GM18870 (cell line): Measurements from ENCODE around the gene MYO1D.

ENCODE experiments used
- ATAC-seq: cut with Tn5 transposase; IDR thresholded peaks from one replicate; pipeline ENCODE4 v1.9.1; 2021; ENCODE audit warnings: moderate library complexity; ENCODE audit not compliant: unreplicated experiment

Gene MYO1D

DNA sequence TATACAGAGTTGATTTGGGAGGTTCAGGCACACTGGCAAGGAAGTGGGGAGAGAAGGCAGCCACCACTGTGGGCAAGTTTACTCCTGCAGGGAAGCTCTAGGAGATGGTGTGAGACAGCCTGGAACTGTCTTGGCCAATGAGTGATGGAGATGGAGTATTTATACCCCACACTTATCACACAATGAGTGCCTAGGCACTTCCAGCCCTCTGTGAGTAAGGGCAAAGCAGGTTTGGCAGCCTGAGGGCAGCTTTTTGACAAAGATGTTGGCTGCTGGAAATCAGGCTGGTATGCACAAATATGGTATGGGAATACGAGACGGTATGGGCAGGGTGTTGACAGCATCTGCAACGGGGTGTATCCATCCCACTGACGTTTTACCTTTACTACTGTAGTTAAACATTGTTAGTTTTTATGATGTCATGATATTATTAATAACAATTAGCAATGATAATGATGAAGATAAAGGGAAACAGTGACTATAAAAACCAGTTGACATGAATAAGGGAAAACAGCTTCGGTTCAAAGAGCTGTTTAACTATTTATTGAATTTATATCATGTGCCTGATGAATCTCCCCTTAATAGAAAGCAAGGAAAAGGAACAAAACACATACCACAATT, 240.2 kb downstream of the MYO1D start:
- ATAC-seq: no peak

DNA sequence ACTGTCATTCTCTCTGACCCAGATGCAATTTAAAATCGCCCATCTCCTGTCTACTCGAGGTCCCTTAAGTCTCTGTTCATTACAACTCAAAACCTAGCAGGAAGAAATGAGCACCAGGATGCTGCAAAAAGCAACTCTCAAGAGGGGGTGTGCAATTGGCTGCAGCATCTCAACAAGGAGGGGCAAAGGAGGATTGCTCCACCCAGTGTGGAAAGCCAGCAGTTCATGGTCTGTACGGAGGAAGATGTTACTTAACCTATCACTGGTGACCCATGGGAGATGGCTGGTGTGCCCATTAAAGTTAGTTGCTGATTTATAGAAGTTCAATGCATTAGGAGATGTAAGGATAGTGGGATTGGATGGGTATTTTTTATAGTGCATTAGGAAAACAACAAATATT, 242.8 kb downstream of the MYO1D start:
- no peak for ATAC-seq

DNA sequence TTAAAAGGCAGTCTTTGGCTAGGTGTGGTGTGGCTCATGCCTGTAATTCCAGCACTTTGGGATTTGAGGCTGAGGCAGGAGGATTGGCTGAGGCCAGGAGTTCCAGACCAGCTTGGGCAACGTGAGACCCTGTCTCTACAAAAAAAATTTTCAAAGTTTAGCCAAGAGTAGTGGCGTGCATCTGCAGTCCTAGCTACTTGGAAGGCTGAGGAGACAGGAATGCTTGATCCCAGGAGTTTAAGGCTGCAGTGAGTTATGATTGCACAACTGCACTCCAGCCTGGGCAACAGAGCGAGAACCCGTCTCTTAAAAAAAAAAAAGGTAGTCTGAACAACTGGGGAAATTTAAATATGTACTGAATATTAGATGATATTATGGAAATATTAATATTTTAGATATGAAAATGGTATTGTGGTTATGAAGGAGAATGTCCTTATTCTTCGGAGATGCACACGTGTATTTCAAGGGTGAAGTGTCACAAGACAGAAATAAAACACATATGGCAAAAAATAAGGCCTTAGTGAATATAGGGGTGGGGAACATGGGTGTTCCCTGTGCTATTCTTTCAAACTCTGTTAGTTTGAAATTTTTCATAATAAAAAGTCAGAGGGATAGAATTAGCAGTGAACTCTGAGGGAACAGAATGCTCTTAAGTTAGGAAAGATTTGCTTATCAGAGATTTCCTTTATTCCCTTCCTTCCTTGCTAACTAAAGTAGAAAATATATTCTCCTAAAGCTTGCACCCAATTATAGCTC, 245.4 kb downstream of the MYO1D start:
- ATAC-seq: no peak

DNA sequence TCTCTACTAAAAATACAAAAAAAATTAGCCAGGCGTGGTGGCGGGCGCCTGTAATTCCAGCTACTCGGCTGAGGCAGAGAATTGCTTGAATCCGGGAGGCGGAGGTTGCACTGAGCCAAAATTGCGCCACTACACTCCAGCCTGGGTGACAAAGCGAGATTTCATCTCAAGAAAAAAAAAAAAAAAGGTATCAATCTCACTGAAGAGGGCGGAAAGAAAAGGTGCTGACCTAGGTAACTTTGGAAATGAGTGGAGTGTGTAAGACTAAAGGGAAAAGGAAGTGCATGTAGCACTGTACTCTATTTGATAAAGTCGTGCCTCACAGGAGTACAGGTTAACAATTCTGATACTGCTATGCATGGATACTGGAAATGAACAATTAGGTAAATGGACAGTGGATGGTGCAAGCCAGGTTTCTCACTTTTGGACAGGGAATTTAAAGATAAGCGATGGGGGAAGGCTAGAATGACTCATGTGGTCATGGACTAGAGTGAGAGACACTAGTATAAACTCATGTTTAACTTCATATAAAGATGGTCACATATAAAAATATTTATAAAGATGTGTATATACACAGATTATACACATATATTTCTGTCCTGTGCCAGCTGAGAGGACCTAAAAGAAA, 247.2 kb downstream of the MYO1D start:
- no peak for ATAC-seq

DNA sequence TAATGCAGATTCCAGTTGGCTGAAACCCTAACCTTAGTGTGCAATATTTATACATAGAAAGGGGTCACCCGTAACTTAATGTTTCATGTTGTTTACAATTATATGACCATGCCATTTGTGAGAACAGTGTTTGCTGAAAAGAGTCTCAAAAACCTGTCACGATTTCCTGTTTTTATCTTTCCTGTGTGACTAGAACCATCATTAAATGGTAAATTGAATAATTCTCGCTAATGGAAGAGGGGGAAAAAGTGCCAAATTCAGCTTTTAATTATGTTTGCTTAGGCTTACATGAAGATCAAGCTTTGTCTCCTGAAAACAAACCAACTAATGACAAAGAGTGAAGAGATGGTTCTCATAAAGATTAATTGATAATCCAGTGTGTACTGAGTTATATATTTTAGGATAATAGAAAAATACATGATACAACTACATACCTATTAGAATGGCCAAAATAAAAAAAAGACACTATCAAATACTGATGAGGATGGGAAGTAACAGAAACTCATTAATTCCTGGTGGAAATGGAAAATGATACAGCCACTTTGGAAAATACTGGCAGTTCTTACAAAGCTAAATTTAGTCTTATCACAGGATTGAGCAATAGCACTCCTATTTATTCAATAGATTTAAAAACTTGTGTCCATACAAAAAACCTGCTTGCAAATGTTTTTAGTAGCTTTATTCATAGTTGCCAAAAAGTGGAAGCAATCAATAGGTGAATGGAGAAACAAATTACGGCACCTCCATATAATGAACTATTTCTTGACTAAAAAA, 248.5 kb downstream of the MYO1D start:
- ATAC-seq: no peak

DNA sequence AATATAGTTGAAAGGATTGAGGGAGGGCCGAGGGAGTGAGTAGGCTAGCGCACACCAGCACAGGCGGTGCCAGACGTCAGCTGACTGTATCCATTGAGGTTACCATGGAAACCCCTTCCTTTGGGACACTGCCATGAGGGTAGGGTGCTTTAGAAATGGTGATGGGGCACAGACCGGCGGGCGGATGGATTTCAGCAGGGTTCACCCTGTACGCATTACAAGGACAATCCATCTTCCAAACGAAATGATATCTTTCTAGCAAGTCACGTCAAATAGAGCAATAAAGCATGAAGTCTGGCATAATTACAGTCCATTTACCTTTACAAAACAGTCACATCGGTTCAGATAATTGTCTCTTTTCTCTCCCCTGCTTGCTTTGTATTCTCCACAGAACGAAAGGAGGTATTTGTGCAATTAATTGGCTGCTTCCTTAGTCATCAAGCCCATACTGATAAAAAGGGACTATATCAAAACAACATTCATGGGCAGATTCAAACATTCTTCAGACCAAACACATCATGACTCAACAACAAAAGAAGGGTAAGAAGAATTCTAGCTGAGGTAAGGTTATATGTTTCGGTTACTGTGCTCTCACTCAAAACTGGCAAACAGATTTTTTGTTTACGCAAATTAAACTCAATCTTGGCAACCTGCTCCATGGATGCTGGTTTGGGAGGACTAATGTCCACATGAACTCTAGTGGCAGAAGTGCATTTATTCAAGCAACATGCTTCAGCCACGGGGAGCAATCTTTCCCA, 249.5 kb downstream of the MYO1D start:
- no peak for ATAC-seq

DNA sequence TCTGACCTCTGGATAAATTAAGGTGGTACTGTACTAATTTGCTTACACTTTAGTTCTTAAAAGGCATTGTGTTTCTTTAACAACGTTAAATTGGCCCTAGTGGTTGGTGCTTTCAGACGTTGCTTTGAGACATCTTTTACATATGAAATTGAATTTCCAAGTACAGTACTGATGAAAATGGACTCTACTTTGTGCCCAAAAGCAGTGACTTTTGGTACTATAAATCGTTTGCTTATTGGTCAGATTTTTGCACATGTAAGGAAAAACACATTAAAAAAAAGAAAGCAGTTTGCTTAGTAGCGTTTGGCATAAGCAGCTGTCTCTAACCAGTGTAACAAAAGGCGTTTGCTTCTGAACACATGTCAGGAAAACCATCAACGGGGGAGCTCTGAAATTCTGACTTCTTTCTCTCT, 250.5 kb downstream of the MYO1D start:
- ATAC-seq: no peak

DNA sequence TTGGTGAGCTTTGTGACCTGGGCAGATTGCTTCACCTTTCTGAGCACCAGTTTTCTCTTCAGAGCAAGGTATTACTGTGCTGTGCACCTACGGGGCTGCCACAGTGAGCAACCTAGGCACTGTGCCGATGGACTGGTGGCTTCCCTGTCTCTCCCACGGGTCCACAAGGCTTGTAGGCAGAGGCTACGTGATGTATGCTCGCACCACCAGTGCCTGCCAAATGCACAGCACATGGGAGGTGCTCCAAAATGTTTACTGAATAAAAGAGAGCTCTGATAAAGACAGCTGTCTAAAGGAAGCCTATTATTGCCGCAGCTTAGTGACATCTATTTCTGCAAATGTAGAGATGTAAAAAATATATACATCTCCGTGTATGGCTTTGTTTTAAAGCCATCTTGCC, 251.0 kb downstream of the MYO1D start:
- no peak for ATAC-seq

DNA sequence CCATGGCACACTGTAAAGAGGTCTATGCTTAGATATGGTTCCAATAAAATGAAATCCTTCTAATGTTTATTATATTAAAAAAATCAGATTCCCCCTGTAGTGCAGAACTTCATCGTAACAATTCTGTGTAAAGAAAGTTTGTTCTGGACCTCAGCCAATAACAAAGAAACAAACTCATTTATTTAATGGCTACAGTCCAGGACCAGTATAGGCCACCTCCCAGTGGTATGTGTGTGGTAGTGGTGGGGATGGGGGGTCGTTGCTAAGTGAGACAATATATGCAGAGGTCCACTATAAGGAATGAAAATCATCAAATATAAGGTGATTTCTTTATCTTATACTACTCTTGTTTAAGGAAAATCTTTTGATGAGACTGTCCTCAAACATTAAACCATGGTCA, 253.7 kb downstream of the MYO1D start:
- ATAC-seq: no peak

DNA sequence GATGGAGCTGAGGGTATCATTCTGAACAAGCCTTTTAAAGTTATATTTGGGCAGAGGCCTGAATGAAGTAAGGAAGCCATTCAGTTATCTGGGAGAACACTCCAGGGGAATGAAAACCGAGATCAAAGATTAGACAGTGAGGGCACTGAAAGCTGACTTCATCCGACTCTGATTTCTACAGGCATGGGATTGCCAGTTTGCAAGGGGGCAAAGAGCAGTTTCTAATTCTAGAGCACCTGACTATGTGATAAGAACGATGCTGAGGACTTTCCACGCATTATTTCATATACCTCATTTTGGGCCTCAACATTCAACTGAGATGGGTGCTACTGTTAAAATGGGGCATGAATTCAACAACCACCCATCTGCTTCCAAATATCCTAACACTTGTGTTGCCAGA, 254.4 kb downstream of the MYO1D start:
- no peak for ATAC-seq

DNA sequence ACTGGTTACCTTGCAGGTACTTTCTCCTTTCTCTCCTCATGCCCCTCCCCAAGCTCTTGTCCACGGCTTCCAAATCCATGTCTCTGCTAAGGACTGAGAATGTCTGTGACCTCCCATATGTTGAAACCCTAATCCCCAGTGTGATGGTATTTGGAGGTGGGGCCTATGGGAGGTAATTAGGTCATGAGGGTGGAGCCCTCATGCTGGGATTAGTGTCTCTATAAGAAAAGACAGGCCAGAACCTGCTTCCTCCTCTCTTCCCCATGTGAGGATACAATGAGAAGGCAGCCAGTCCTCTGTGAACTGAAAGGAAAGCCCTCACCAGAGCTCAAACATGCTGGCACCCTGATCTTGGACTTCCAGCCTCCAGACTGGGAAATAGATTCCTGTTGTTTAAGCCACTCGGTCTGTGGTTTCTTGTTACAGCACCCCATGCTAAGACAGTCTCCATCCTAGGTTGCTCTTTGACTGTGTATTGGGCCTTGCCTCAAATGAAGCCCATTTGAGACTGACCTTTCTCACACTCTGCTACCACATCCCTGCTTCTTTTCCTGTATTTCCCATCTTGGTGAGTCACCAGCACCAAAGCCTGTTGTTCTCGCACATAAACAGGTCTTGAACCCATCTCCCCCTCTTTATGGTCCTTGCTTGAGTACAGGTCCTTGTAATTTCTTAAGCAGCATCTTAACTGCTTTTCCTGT, 255.2 kb downstream of the MYO1D start:
- no peak for ATAC-seq

DNA sequence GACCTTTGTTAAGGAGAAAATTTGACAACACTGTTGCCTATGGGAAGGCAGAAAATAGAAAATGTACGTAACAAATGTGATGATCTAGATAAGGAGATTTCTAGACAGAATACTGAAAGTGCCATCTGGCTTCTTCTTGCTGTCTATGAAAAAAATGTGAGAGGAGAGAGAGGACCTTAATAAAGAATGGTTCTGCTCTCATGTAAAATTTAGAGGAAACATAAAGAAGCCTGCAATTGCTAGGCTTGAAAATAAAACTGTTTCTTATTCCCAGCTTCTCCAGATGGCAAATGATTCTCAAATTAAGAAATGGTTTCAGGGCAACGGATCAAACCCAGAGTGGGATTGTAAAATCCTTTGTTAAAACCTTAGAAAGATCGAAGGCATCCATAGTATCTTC, 261.6 kb downstream of the MYO1D start:
- ATAC-seq: no peak

DNA sequence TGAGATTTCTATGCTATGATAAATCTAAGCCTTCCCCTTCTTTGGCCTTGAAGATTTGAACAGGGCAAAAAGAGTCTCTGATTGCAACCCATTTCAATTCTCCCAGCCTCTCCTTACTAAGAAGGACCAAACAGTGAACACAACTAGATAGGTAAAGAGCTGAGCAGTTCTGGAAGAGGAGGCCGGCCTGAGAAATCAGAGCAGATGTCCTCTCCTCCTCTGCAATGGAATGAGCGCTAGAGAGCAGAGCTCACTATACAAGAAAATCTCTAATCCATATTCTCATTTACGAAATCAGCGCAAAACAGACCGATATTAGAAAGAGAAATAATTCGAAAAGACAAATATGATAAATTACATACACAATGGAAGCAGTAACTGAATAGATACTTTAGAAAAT, 266.0 kb downstream of the MYO1D start:
- ATAC-seq: no peak

DNA sequence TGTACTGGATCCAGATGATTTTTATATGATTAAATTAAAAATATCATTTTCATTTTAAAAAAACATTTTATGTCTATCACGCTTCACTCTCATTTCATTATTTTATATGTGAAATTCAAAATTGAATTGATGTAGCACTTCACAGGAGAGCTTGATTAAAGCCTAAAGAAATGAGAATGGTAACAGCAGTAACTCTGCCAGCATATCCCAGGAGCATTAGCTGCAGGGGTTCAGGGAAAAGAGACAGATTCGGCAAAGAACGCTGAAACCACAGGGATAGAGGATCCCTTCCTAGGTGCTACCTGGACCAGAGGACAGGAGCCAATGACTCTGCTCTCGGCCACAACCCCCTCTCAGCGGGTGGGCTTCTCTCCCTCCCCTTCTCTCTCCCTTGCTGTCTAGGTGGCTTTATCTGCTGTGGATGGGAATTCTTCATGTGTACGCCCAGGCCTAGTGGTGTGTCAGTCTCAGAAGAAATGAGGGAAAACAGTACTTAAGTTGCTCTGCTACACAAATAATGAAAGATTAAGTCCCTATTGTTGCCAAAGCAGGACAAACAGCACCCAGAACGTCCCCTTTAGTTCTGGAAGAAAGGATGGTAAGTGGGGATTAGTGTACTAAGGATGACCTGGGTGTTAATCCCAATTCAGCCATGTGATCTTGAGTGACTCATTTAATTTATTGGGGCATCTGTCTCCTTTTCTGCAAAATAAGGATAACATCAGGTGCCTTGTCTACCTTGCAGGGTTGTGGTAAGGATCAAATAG, 266.9 kb downstream of the MYO1D start:
- no peak for ATAC-seq

DNA sequence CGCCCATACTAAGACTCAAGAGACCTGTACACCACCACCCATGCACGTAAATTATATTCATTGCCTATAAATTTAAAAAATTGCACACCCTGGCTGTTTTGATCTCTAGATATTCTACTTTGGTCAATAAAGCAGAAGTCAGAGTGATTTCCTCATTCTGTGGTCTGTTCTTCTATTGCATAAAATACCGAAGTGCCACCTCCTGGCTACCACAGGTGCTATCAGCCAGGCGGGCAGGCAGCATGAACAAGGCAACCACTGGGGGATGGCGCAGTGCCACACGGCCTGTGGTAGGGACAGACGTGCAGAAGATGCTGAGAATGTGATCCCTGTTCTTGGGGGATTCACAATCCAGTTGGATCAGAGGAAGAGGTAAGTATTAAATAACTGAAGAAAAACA, 267.8 kb downstream of the MYO1D start:
- ATAC-seq: no peak

DNA sequence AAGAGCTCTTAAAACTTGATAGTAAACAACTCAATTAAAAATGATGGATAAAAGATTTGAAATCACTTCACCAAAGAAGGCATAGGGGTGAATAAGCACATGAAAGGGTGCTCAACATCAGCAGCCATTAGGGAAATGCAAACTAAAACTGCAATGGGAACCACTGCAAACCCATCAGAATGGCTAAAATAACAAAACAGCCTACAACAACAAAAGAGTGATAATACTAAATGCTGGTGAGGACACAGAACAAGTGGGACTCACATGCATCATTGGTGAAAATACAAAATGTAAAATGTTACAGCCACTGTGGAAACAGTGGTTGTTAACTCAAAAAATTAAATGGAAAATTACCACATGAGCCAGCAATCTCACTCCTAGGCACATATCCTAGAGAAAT, 268.7 kb downstream of the MYO1D start:
- ATAC-seq: no peak

DNA sequence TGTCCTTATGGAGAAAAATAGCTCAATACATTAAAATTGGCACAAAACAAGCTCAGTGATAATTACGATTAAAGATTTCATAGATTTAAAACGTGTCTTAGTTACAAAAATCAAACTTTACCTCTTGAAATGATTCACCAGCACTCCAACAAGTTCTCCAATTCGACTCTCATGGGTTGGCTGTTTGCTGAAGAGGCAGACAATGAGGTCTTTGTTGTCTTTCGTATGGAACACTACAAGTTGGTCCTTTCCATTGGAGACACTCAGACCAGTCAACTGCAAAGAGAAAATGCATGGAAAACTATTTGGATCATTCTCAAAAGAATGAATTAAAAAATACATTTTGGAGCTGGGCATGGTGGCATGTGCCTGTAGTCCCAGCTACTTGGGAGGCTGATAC, 272.0 kb downstream of the MYO1D start:
- no peak for ATAC-seq

DNA sequence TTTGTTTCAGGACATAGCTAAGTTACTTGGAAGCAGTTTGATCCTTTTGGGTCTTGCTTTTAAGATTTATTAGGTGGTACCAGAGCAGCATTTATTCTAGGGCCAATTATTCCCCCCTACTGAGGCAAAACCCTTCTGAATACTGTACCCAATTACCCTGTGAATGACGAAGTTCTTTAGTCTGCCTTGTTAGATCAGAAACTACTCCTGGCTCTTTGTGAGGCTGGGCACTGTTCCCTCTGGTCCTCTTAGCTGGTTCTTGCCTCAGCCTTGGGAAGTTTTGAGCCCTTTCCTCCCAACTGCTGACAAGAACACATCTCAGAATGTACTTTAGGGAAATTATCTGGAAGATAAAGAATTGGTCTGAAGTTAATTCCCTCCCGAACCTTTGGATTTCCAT, 274.5 kb downstream of the MYO1D start:
- no peak for ATAC-seq

DNA sequence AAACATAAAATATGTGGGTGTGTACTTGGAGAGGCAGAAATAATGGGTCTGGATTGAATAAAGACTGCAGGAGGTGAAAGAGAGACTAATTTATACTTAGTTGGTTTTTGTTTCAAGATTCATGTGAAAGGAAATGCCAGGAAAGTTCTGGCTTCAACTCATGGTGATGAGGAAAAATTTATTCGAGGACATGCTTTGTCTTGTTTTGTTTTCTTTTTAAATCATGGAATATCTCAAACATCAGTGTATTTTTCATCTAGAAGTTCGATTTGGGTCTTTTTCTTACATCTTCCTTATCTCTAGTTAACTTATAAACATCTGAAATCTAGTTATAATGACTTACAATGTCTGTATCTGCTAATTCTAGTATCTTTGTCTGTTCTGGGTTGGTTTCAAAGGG, 275.1 kb downstream of the MYO1D start:
- ATAC-seq: no peak

DNA sequence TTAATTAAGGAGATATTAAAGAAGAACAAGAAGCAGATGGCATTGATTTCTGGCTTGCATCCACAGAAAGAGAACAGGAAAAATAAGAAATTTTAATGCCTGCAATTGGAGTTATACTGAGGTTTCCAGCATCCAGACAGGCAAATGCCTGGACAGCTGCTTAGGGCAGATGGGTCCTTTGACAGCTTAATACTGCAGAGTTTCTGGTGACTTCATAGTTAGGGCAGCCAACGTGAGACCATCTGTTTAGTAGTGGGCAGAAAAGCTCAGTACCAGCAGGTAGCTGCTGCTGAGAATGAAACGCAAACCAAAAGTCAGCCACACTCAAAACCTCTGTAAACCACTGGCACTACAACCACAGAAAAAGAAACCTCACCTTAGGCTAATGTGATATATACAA, 280.3 kb downstream of the MYO1D start:
- ATAC-seq: no peak
